ENCODE results near the gene CISD3.
"Not testable (repeated sequence)": the region's sequence is repeated elsewhere in the genome, so short reads cannot be mapped to it uniquely, and the experiment has no call there.

Gene CISD3

DNA sequence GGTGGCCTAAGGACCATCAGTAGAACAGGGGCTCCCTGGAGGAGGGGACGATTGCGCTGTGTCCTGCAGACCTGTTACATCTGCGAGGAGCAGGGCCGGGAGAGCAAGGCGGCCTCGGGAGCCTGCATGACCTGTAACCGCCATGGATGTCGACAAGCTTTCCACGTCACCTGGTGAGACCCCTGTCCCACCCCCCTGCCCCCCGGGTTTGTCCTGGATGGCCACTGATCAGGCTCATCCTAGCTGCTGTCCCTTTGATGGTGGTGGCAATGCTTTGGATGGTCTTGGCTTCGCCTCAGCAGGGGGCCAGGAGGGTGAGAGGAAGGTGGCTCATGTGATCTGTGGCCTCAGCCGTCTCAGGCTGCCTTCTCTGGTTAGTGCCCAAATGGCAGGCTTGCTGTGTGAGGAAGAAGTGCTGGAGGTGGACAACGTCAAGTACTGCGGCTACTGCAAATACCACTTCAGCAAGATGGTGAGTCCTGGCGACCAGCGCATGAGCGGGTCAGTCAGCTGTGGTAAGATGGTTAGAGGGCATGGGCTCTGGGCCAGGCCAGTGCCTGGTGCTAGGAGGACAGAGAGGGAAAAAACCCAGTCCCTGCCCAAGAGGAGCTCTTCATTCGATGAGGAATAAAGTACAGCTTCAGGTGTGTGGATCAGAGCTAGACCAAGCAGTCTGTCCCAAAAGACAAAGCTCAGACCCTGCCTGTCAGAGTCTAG is 20.9 kb upstream of the CISD3 start:
- no peak for DNase-seq

DNA sequence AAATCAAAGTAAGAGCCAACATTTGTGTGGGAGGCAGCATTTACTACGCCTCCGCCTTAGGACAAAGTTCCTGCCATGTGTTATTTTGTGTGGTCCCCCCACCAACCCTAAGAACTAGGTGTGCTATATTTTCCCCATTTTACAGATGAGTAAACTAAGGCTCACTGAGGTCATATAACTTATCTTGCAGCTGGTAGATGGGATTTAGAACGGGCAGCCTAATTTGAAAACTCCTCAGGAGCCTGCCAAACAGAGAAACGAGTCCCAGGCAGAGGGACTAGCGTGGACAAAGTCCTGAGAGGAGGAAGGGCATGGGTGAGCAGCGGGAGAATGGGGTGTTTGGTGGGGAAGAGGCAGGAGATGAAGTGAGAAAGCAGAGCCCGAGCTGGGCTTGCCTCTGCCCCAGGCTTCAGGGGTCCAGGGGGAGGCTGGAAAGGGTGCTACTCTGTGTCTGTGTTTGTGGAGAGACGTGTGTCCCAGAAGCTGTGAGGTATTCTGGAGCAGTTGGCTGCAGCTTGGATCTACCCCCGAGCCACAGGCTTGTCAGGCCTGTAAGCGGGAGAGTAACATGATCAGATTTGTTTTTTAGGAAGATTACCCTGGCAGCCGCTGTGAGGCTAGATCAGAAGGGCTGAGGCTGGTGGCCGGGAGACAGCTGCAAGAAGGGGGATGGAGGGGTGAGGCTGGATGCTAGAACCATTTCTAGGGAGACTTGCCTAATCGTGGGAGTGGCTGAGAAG is 20.1 kb upstream of the CISD3 start:
- DNase-seq: no peak

DNA sequence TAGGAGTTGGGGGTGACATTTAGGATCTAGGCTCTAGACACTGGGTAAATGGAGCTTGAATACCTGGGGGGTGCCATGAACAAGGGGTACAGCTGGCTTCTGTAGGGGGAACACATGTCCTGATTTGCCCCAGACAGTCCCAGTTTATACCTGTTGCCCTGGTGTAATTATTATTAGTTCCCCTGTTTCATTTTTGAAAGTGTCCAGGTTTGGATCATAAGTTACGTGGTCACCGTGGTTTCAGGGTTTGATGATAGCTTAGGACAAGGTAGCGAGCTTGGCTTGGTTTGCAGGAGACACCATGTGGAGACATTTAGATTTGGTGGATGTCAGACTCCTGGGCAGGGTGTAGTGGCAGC is 19.6 kb upstream of the CISD3 start:
- DNase-seq: no peak

DNA sequence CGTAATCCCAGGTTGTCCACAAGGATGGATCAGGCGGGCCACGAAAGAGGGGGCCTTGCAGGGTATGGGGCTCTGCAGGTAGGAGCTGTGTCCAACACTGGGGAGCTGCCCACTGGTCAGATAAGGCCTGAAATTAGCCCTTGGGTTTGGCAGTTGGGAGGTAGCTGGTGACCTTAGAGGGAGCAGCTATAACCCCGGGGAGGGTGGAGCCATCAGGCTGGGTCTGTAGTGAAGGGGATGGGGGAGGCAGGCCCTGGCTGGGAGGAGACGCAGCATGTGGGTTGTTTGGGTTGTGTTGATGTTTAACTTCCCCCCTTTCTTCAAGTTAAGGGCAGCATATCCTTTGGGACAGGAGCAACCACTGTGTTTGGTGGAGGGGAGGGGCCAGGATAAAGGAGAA is 19.2 kb upstream of the CISD3 start:
- DNase-seq: no peak

DNA sequence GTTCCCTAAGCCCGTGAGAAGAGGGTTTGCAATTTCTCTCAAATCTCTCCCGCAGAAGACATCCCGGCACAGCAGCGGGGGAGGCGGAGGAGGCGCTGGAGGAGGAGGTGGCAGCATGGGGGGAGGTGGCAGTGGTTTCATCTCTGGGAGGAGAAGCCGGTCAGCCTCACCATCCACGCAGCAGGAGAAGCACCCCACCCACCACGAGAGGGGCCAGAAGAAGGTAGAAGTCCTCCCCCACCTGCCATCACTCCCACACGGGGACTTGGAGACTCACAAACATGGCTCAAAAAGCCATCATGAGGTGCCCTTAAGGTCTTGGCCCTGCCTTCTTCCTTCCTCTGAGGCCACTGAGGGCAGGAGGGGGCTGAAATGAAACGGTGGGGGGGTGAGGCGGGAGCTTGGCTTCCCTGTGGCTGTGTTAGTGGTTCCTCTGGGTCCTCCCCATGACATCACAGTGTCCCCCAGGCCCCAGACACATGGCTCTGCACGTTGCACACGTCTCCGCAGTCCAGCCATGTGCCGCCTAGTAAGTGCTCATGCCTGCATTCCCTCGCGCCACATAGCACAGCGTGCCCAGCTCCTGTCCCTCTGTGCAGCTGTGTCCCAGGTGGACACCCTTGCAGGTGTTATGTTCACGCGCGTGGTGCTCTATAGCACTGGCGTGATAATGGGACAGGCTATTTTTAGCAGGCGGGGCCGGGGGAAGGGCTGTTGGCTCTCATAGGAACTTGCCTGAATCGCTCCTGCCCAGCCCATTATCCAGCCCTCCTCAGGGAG is 18.2 kb upstream of the CISD3 start:
- no peak for DNase-seq

DNA sequence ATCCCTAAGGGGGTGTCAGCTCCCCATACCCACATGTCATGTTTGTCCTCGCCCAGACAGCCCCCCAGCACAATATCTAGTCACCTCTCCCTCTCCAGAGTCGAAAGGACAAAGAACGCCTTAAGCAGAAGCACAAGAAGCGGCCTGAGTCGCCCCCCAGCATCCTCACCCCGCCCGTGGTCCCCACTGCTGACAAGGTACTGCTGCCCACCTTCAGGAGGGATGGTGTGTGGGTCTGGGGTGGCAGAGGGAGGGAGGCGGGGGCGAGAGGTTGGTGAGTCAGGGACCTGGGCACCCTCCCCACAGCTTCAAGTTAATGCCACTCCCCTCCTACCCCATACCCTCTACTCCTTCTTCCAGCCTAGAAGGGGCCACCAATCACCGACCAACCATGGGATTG is 17.5 kb upstream of the CISD3 start:
- DNase-seq: no peak

DNA sequence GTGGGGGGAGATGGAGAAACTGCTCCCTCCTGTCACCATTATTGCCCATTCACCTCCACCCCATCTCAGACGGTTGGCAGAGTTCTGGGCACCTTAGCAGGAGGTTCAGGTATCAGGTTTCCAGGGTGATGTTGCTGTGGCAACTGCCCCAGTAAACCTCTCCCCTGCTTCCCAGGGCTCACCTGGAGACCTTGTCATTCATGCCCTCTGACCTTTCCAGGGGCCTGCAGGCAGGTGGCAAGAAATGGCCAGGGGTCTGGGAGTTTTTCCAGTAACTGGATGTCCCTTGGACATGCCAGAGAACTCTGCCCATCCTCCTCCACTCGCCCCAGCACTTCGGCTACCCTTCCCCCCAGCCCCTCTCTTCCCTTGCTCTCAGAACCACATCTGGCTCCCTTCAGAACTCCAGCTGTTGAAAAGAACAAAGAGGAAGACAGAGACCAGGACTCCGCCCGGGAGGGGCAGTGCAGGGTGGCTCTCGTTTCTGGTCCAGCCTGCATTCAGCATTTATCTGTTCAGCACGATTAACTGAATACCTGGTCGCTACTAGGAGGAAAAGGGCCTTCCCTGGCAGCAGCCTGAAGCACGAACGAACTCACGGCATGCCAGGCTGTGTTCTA is 16.6 kb upstream of the CISD3 start:
- no peak for DNase-seq

DNA sequence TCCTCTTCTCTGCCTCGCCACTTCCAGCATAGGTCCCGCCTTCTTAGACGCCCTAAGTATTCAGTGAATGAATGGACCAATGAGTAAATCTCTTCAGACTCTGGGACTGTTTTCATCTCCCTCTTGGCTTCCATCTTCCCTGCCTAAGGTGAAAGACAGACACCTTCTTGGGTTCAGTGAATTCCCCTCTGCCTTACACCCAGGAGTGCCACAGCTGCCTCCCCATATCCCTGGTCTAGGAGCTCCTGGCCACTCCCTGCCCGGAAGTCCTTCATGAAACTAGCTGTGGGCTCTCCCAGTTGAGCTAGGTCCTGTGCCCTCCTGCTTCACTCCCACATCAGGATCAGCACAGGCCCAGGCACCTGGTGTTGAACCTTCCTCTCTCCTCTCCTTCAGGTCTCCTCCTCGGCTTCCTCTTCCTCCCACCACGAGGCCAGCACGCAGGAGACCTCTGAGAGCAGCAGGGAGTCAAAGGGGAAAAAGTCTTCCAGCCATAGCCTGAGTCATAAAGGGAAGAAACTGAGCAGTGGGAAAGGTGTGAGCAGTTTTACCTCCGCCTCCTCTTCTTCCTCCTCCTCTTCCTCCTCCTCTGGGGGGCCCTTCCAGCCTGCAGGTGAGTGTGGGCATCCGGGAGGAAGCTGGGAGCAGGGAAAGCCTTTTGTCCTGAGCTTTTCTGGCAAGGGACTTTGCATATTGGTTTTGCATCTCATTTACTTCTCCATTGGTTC is 14.8 kb upstream of the CISD3 start:
- peak in 1 of 2 donors; percentile 37 for DNase-seq

DNA sequence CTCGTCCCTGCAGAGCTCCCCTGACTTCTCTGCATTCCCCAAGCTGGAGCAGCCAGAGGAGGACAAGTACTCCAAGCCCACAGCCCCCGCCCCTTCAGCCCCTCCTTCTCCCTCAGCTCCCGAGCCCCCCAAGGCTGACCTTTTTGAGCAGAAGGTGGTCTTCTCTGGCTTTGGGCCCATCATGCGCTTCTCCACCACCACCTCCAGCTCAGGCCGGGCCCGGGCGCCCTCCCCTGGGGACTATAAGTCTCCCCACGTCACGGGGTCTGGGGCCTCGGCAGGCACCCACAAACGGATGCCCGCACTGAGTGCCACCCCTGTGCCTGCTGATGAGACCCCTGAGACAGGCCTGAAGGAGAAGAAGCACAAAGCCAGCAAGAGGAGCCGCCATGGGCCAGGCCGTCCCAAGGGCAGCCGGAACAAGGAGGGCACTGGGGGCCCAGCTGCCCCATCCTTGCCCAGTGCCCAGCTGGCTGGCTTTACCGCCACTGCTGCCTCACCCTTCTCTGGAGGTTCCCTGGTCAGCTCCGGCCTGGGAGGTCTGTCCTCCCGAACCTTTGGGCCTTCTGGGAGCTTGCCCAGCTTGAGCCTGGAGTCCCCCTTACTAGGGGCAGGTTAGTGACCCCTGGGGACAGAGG is 13.7 kb upstream of the CISD3 start:
- DNase-seq: no peak

DNA sequence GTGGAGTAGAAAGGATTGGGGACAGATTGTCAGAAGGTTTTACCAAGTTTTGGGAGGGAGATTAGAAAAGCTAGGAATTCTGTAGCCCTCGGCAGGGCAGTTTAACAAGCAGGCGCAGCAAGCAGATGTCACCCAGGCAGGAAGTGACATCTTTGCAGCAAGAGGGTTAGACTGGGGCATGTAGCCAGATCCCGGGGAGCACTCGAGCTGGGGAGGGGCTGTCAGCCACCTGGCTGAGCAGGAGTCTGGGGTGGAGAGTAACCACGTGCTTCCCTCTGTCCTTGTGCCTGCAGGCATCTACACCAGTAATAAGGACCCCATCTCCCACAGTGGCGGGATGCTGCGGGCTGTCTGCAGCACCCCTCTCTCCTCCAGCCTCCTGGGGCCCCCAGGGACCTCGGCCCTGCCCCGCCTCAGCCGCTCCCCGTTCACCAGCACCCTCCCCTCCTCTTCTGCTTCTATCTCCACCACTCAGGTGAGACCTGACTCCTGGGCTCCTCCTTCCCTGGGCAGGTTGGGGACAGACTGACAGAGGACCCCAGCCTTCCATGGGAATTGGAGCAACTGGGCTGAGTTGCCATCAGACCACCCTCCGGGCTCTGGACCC is 12.9 kb upstream of the CISD3 start:
- DNase-seq: no peak

DNA sequence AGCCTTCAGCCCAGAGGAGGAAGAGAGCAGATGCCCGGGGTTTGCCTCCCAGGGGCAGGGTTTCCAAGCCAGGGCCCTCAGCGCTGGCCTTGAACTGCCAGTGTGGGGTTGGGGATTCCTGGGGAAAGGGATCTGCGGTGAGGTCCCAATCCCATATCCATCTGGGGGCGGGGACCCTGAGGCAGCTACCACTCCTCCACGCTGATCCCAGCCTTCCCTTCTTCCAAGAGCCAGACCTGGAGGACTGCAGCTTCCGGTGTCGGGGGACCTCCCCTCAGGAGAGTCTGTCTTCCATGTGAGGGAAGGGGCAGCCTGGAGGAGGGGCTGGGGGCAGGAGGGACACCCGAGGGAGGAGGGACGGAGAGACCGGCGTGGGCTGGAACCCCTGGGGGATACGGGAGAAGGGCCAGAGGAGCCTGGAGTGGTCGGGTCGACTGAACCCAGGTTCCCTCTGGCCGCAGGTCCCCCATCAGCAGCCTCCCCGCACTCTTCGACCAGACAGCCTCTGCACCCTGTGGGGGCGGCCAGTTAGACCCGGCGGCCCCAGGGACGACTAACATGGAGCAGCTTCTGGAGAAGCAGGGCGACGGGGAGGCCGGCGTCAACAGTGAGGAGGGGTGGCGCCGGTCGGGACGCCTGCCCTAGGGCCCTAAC is 10.7 kb upstream of the CISD3 start:
- no peak for DNase-seq

DNA sequence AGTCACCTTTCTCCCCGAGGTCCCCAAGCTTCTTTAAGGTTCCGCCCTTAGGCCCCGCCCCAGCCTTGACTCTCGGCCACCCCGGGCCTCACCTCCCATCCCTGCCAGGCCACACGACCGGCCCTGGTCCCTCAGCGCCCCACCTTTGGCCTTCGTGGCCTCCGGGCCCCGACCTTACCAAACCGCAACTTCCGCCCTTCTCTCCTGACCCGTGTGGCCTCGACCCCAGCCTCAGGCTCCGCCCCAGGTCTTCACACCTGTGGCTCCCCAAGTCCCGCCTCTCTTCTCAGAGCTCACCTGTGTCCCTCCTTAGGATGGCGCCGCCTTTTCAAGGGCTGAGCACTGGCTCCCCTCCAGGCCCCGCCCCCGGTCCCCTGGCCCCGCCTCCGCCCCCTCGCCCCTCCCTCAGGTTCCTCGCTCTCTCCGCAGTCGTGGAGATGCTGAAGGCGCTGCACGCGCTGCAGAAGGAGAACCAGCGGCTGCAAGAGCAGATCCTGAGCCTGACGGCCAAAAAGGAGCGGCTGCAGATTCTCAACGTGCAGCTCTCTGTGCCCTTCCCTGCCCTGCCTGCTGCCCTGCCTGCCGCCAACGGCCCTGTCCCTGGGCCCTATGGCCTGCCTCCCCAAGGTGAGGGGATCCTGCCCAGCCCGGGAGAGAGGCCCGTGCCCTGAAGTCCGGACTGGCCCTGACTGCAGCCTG is 10.0 kb upstream of the CISD3 start:
- DNase-seq: no peak

DNA sequence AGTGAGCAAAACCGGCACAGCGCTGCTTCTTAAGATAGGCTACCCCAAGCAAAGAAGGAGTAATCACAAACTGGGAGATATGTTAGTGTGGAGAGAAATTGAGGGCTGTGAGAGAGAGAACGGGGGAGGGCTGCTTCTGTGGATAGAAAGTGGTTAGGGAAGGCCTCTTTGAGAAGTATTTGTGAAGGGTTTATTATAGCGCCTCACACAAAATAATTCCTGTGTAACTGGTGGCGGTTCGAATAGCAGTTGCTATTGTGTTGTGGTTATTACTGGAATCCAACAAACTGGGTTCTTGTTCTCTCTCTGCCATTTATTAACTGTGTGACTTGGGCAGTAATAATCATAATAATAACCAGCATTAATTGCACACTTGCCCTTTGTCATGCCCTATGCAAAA is 9.2 kb upstream of the CISD3 start:
- DNase-seq: no peak

DNA sequence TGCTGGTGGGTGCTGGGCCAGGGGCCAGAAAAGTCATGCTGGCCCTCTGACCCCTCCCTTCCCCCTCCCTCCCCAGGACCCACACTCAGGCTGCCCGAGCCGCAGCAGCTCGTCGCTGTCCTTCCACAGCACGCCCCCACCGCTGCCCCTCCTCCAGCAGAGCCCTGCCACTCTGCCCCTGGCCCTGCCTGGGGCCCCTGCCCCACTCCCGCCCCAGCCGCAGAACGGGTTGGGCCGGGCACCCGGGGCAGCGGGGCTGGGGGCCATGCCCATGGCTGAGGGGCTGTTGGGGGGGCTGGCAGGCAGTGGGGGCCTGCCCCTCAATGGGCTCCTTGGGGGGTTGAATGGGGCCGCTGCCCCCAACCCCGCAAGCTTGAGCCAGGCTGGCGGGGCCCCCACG is 8.3 kb upstream of the CISD3 start:
- DNase-seq: no peak

DNA sequence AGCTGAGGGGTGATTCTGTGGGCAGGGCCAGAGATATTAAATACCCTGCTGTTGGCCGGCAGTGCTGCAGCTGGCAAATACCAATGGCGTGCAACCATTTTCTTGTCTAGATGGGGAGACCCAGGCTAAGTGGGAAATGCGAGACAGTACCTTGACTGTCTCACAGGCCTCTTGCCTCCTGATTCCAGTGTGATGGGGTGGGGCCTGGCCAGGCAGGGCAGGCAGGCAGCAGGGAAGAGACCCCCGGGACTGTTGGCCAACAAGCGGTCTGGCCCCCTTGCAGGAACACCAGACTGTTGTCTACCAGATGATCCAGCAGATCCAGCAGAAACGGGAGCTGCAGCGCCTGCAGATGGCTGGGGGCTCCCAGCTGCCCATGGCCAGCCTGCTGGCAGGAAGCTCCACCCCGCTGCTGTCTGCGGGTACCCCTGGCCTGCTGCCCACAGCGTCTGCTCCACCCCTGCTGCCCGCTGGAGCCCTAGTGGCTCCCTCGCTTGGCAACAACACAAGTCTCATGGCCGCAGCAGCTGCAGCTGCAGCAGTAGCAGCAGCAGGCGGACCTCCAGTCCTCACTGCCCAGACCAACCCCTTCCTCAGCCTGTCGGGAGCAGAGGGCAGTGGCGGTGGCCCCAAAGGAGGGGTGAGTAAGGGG is 5.7 kb upstream of the CISD3 start:
- no peak for DNase-seq

DNA sequence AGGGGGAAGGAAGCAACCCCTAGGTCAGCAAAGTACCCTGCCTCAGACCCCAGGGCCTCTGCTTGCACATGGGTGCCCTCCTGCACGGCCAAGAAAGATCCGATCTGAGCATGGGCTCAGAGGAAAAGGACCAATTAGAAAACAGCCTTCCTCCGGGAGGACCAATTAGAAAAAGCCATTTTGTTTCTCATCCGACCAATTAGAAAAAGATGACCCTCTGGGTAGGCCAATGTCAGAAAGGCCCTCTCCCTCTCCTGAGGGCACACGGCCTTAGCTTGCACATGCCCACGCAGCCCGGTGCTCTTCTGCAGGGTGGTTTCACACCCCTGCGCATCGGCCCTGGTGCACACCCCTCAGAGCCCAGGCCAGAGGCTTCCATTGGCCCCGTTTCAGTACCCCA is 5.1 kb upstream of the CISD3 start:
- DNase-seq: no peak

DNA sequence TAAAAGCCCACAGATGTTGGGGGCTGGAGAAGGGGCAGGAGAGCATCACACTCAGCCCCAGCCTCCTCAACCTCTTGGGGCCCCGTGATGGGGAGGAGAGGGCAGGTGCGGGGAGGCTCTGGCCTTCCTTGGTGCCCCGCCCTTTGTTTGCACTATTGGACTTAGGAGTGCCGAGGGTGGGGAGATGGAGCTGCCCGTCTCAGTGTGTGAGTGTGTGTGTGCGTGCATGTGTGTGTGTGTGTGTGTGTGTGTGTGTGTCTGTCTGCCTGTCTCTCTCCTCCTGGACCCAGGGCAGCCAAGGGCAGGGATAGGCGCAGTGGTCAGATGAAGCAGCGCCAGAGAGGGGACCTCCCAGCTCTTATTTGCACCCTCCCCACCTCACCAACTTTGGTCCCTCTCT is 4.0 kb upstream of the CISD3 start:
- DNase-seq: not testable (repeated sequence)

DNA sequence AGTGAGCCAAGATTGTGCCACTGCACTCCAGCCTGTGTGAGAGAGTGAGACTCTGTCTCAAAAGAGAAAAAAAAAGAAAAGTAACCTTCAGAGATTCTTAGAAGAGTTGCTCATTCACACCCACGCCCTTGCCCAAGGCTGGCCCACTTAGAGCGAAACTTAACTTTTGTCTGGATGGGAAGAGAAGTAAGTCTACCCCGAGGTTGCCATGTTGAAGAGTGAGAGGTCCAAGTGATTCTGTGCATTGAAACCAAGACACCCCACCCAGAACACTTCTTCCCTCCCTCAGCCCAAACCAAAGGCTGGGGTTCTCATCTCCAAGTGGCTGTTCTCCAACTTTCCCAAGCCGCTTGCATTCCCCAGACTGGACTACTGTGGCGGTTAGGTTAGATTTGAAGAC is 2.4 kb upstream of the CISD3 start:
- DNase-seq: peak; percentile 78 to 79

DNA sequence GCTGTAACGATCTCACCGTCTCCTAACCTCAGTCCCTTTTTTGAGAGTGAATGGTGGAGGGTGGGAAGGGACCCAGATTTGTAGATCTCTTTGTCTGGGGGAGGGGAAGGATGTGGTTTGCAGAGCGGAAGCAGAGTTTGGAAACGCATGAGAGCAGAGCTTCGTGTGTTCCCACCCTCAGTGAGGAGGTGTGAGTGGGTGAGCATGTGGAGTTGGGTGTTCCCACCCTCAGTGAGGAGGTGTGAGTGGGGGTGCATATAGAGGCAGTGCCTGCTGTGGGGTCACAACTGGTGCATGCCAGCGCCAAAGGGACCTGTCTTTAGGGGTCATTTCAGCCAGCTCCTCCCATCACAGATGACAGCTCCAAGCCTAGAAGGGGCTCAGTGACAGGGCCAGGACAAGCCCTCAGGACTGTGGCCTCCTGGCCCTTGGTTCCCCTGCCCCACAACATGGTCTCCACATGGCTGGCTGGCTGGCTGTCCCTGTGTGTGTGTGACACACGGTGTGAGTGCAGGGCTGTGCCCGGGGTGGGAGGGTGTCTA is 1.8 kb upstream of the CISD3 start:
- peak; percentile 49 to 60 for DNase-seq

DNA sequence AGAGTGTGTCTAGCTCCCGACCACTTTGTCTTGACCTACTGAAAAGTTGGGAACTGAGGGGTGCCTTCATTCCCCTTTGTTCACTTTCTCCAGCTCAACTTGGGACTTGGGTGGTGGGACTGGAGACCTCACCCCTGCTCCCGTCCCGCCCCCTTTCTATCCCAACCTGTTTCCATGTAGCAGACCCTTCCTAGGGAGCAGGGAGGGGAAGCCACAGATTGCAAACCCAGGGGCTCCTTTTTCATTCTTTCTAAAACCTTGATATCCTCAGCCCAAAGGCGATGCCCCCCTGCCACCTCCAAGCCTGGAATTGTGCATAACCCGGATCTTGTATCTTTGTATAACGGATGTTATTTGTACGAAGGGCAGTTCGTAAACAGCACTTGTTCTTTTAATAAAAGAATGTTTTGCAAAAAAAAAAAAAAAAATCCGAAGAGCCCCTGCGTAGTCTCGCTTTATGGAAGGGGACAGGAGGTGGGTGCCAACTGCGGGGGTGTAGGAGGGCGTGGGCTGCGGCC is 714 bp upstream of the CISD3 start:
- no peak for DNase-seq

Data from stimulated activated CD4-positive, alpha-beta T cell treated with anti-CD3 and anti-CD28 coated beads, Interleukin-2, amount 100 ng/mL, for 24 hours (primary cell).